Measurements from ENCODE around the gene NTRK2.

Gene NTRK2

DNA sequence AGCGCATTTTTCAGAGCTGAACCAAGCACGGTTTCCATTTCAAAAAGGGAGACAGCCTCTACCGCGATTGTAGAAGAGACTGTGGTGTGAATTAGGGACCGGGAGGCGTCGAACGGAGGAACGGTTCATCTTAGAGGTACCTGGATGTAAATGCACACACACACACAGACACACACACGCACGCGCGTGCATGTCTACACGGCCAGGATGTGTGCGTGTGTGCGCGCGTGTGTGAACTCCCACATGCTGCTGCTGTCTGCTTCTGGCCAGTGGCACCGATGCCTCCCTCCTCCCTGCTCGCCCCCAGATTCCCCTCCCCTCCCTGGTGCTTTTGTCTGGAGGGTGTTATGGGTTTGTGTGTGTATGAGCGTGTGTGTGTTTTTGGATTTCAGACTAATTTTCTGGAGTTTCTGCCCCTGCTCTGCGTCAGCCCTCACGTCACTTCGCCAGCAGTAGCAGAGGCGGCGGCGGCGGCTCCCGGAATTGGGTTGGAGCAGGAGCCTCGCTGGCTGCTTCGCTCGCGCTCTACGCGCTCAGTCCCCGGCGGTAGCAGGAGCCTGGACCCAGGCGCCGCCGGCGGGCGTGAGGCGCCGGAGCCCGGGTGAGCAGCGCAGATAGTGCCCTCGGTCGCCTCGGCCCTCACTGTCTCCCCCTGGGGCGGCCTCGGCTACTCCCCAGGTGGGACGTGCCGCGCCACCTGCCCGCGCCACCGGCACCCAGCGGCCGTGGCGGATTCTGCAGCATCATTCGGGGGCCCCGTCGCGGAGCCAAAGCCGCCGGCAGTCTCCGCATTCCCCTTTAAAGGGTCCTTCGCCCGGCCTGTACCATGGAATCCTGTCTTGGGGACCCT lies at the start of gene NTRK2:
Gene NTRK2, plus strand, starts transcription at position 442 of the 850 bp plus-strand sequence. CDS start 1,020 bp downstream, outside the sequence.
- DNase-seq = peak; percentile 56 to 72

- no peak for DNase-seq
Measured at GRCh38 chr9:84620338-84620737, 49.2 kb upstream of the NTRK2 start.

DNA sequence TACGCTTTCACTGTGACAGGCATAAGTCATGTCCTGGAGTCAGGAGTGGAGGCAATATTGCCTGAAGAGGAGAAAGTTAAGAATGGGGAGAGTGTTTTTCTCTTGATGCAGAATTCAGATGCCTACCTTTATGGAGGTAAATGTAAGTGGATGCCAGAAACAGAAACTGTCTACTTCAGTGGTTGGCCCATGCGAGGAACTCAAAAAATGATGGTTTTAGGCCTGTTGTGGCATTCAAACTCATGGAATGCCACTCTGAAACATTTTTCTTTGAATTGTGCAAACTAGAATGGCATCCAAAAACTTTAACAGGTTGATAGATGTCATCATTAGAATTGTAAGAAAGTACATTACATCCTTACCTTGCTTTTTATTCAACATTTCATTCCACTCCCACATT lies 47.7 kb upstream of the NTRK2 start:
- DNase-seq = no peak

GRCh38 chr9:84622981-84623380 lies 46.5 kb upstream of the NTRK2 start:
- DNase-seq = no peak

- no peak for DNase-seq
Measured at GRCh38 chr9:84636436-84636835, 33.1 kb upstream of the NTRK2 start.

GRCh38 chr9:84642553-84643141 lies 26.9 kb upstream of the NTRK2 start:
- no peak for DNase-seq

DNA sequence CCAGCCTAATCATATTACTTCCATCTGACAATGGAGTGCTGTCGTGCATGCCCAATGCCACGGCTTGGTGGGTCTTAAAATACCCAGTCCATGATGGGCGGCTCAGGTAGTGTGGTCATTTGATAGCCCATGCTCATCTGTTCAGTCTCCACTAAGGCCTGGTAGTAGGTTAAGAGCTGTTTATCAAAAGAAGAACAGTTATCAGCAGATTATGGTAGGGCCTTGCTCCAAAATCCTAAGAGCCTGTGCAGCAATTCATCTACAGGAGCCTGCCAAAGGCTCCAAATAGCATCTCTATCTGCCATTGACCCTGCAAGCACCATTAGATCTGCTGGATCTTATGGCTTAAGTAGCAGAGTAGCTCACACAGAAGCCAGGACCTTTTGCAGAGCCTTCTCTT lies 21.8 kb upstream of the NTRK2 start:
- no peak for DNase-seq

DNA sequence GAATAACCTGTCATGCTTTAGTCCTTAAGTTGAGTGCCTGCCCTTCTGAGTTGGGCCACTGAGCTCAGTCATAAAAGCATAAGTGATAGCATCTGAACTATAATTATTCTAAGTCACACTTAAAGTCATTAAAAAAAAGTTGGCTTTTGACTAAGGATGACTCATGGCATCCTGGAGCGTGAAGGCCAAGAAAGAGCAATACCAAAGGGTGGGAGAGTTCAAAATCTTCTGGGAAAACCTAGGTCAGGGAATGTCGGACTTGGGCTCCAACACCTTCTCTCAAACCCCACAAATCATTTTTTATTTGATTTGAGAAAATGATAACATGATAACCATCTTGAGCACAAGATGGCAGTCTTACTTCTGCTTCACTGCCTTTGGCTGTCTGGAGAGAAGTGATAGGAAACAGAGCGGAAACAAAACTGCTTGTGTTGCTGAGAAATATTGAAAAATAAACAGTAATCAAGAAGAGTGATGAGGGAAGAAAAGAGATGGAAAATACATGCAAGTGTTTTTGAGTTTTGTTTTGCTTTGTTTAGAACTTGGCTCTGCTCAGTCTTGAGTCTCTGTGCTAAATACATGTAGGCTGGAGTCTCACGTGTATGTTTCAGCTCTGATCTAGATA lies 16.9 kb upstream of the NTRK2 start:
- DNase-seq = no peak

GRCh38 chr9:84655447-84655846 lies 14.1 kb upstream of the NTRK2 start:
- no peak for DNase-seq

GRCh38 chr9:84659313-84659712 lies 10.2 kb upstream of the NTRK2 start:
- DNase-seq = no peak

DNA sequence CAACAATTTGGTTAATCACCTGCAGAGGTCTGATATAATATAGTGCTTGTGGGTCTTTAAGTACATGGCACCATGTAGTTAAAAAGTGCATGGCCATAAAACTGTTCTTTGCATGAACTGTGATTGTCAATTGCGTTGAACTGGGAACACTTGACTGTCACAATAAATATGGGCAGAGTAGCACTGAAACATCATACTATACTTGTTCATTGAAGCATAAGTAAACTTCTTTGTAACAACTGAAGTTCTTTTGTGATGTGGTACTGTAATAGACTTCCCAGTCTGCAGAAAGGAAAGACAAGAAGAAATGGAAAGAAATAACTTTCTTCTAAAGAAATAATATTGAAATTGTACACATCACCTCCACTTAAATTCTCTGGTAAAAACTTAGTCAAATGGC lies 9.8 kb upstream of the NTRK2 start:
- no peak for DNase-seq

GRCh38 chr9:84667571-84668195 lies 1.8 kb upstream of the NTRK2 start:
- DNase-seq = peak; percentile 9 to 61

DNA sequence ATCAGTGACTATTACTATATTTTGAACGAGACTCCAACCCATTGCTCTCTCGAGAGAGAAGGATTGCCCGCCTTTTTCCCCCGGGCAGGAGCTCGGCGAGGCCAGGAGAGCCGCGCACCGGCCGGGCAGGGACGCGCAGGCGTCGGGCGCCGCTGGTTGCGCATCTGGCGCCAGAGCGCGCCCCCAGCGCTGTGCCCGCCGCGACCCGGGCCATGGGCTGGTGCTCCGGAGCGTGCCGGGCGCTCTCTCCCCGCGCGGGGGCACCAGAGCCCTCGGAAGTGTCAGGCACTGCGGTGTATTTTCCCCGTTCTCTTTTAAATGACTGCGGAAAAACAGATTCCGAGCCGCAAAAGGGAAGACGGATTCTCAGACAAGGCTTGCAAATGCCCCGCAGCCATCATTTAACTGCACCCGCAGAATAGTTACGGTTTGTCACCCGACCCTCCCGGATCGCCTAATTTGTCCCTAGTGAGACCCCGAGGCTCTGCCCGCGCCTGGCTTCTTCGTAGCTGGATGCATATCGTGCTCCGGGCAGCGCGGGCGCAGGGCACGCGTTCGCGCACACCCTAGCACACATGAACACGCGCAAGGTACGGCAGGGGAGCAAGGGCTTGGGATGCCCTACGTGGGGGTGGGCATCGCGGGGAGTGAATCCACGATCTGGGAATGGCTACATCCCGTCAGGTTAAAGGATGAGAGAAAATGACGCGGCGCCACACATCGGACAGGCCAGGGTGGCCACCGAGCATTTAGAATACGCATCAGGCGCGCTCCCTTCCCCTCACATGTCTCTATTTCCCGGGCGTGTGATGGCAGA lies 1.1 kb upstream of the NTRK2 start:
- DNase-seq = peak; percentile 85 to 91

DNA sequence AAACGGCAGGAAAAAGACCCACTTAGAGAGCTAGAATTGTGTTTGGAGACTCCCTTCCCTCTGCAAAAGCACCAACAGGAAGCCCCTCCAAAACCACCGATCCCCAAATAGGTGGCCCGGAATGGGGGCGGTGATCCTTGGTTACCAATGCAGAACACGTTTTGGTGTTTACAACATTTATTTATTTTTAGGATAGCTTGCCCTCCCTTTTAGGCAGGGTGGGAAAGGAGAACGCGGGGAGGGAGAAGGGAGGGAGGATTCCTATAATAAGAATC lies 579 bp upstream of the NTRK2 start:
- DNase-seq = no peak

DNA sequence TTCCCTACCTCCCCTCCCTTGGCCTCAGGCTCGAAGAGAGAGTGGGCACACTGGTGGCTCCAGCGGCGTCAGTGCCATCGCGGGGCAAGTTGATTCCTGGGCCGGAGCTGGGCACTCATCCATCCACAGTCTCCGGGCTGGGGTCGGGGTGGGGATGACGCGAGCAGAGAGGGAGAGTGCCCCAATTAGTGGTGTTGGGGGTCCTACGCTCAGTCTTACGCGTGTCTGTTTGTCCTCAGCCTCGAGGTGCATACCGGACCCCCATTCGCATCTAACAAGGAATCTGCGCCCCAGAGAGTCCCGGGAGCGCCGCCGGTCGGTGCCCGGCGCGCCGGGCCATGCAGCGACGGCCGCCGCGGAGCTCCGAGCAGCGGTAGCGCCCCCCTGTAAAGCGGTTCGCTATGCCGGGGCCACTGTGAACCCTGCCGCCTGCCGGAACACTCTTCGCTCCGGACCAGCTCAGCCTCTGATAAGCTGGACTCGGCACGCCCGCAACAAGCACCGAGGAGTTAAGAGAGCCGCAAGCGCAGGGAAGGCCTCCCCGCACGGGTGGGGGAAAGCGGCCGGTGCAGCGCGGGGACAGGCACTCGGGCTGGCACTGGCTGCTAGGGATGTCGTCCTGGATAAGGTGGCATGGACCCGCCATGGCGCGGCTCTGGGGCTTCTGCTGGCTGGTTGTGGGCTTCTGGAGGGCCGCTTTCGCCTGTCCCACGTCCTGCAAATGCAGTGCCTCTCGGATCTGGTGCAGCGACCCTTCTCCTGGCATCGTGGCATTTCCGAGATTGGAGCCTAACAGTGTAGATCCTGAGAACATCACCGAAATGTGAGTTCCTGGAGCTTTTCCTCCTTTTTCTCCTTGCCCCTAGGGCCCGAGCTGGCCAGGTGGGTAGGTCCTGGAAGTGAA lies 861 bp downstream of the NTRK2 start:
- DNase-seq = no peak

GRCh38 chr9:84671586-84672521 lies 2.3 kb downstream of the NTRK2 start:
- DNase-seq = no peak

- no peak for DNase-seq
Measured at GRCh38 chr9:84673806-84674205, 4.3 kb downstream of the NTRK2 start.

- DNase-seq = no peak
Measured at GRCh38 chr9:84677080-84677479, 7.6 kb downstream of the NTRK2 start.

DNA sequence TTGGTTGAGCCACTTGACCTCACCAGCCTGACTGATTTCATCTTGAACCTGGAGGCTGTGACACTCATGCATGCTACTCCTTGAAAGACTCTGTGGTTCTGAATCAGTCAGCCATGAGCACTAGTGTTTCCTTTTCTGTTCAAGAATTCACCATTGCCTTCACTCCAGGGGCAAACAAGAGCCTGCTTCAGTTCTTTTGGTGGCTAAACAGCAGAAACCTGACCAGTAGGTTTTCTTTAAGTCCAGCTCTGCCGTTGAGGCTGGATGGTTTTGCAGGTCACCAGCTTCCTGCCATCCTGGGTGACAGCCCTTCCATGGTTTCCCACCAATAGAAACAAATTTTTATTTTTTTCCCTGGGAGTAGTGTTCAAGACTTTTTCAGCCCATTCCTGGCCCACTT lies 10.0 kb downstream of the NTRK2 start:
- DNase-seq = no peak

DNA sequence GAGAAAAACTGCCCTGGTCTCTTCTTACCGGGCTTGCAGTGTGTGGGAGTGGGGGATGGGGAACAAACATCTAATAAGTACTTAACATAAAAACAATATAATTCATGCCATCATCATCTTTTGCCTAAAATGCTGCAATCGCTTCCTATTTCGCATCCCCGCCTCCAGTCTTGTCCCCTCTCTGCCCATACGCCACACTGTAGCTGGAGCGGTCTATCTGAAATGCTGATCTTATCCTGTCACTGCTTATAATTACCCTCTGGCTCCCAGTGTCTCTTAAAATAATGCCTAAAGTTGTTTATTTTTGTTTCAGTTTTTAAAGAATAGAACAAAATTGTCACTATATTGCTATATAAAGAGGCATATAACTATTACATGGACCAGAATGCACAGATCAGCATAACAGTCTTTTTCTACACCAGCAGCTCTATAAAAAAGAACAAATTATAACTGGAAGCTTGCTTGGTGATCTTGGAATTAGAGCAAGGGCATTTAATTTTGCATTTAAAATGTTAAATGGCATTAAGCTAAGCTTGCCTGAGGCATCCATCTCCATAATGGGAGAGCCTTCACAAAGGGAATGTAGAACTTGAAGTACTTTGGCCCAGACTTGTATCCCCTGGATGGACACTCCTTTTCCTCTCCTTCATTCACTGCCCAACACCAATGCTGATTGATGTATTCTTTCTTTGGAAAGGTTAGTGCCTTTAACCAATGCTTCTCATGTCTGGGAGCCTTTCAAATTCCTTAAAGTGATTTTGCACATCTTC lies 12.2 kb downstream of the NTRK2 start:
- DNase-seq = no peak
